HG03045 (cell line): ENCODE results near the gene NDFIP1.

Source experiments
- ATAC-seq: cut with Tn5 transposase; IDR thresholded peaks from one replicate; pipeline ENCODE4 v1.9.1; 2021; ENCODE audit warnings: mild to moderate bottlenecking, moderate library complexity; ENCODE audit not compliant: unreplicated experiment

The NDFIP1 gene

DNA sequence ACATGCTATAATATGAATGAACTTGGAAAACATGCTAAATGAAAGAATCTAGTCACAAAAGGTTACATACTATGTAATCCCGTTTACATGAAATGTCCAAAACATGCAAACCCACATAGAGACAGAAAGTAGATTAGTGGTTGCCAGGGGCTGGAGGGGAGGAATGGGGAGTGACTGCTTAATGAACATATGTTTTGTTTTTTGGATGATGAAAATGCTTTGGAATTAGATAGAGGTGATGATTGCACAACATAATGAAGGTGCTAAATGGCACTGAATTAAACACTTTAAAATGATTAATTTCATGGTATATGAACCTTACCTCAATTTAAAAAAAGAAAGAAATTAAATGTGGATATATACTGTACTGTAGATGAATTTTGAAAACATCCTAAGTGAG is 17.6 kb upstream of the NDFIP1 start:
- no peak for ATAC-seq

DNA sequence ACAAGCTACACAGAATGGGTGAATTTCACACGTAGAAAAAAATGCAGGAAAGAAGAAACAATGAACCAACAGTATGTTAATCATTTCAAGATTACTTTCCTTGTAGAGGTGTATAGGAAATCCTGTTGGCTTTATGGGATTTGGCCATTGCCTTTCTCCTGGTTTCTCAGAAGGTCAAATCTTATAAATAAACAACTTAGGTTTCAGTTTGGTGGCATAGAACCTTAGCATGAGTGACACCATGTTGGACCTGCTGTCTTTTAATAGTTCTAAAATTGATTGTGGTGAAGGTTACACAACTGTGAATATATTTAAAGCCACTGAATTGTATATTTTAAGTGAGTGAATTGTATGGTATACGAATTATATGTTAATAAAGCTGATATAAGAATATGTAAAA is 16.7 kb upstream of the NDFIP1 start:
- ATAC-seq = no peak

DNA sequence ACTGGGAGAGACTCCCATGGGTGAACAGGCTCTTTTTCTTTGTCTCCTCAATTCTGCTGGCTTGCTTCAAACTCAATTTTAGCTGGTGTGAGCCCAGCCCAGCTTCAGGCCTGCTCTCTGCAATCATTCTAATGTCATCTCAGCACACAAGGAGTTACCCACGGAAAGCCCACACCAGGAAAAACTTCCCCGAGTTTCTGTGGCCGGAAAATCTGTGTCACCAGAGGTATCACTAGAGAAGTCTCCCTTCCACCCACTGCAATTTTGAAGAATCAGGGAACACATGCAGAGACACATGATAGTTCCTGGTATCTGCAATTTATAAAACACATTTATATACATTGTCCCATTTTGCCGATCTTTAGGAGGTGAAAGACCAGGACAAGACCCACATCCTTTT is 13.5 kb upstream of the NDFIP1 start:
- no peak for ATAC-seq

GRCh38 chr5:142095651-142096330 is 12.8 kb upstream of the NDFIP1 start:
- ATAC-seq = no peak

DNA sequence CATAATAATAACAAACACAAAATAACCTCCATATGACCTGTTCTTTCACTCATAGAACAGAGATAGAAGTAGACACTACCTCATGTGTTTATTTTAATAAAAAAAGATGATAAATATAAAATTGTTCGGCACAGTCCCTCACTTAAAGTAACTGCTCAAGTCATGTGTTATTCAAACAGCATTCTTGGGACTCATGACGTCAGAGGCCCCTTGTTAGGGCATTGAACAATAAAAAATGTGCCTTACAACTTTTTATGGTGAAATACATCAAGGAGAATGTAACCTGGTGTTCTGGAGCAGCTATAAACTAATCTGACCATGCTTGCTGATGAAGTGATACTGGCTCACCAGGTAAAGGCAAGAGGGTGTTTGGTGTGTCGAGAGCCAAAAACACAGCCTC is 12.2 kb upstream of the NDFIP1 start:
- ATAC-seq = no peak

DNA sequence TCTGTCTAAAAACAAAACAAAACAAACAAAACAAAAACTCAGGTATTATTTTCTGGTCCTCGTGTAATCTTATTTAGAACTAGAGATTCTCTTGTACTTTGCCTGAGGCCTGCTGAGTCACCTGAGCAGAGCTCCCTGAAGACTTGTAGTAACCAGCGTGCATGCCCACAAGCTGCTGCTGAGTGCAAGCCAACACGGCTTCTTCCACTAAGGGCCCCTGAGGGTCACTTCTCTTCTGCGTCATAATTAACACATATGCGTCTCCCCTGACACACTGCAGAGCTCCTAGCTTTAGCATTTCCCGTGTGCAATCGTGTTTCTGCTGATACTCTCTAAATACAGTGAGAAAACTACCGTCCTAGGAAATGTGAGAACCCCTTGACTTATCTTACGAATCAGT is 10.9 kb upstream of the NDFIP1 start:
- no peak for ATAC-seq

GRCh38 chr5:142098275-142098674 is 10.3 kb upstream of the NDFIP1 start:
- no peak for ATAC-seq

- ATAC-seq = no peak
Measured at GRCh38 chr5:142098931-142099330, 9.6 kb upstream of the NDFIP1 start.

DNA sequence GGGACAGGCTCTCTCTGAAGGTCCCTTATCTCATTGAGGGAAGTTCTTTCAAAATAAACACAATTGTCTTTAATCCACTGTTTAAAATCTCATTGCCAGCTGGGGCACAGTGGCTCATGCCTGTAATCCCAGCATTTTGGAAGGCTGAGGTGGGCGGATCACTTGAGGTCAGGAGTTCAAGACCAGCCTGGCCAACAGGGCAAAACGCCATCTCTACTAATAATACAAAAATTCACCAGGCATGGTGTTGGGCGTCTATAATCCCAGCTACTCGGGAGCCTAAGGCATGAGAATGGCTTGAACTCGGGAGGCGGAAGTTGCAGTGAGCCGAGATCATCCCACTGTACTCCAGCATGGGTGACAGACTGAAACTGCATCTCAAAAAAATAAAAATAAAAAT is 8.3 kb upstream of the NDFIP1 start:
- no peak for ATAC-seq

- no peak for ATAC-seq
Measured at GRCh38 chr5:142102980-142103740, 5.4 kb upstream of the NDFIP1 start.

DNA sequence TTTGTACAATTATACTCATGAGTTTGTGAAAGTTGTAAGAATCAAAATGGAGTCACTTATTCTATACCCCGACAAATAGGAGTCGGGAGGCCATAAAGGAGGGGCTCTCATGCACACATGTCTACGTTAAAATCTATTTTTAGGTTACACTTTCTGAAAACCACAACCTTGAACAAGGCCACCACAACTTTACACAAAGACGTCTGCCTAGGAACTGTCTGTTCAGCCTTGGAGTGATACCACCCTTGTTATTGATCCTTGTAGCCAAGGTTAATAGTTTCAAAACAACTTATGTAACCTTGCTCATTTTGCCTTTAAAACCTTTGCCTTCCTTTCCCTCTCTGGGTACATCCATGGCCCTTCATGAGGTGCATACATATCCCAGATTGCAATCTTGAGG is 4.1 kb upstream of the NDFIP1 start:
- no peak for ATAC-seq

- no peak for ATAC-seq
Measured at GRCh38 chr5:142106061-142106460, 2.5 kb upstream of the NDFIP1 start.

DNA sequence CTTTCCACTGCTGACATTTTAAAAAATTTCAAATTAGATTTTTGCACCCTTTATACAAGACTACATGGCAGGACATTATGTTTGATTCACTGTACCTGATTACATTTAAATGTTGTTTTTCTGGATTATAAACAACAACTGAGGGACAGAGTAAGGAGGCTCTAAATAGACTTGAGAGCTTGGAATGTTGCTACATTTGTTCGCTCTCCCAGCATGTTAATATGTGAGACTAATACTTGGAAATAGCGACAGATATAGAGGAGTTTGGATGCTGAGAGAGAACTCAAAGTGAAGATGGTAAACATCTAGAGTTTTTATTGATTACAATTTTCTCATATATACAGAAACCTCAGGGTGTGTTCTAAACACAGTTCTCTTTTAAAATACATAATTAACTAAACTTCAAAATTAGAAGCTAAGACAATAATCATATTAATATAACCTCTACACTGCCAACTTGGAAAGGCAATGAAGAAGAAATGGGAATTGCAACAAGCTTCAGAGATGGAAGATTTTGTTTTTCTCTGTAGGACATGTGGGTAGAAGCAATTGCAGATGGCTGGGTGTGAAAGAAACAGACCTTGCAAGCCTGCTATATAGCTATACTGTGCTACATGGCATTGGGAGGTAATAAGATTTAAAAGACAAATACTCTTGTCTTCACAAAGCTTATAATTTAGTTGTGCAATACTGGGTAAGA is 1.4 kb upstream of the NDFIP1 start:
- ATAC-seq = no peak

- ATAC-seq = no peak
Measured at GRCh38 chr5:142107736-142108431, 695 bp upstream of the NDFIP1 start.

- ATAC-seq = no peak
Measured at GRCh38 chr5:142109331-142110045, 909 bp downstream of the NDFIP1 start.

DNA sequence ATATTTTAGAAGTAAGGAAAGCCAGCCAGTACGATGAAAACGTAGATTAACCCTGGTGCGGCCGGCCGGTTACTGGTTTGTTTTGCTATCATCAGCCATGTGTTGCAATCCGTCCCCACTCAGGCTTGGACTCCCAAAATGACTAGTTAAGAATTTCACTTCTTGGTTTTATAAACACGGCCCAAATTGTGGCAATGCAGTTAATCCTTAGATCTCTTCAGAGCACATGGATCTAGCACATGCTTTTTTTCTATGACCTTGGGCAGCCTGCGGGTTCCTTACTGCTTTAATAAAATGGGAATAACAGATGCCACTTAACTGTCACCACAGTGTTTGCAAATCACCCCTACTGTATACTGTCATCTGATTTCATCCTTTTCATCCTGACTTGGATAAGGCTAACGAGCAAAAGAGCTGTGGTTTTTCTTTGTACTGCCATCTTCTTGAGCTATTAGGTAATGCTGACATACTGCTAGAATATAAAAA is 1.5 kb downstream of the NDFIP1 start:
- ATAC-seq = no peak

DNA sequence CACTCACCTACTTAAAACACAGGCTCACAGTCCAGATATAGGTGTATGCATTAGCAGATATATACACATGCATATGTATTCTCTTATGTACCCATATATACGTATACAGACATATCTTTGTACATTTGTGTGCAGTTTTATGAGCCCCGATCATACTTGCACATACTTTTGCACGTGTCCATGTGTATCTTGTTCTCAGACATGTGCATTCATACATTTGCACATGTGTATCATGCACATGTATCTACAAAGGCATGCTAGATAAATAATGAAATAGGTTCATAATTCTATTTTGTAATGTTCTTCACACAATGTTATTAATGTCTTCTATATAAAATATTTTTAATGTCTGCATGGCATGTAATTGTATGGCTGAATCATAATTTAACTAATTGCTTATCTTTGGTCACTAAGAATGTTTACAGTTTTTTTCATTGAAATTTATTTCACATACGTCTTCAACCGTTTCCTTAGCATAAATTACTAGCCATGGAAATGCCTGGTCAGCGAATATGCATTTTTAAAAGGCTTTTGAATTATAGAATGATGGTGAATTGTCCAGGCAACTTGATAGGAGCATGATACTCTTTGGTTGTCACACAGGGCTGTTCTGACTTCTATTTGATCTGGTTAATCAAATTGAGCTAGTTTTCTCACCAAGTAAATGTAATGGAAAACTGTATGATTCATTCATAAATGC is 2.6 kb downstream of the NDFIP1 start:
- no peak for ATAC-seq

GRCh38 chr5:142114687-142115086 is 6.1 kb downstream of the NDFIP1 start:
- no peak for ATAC-seq

DNA sequence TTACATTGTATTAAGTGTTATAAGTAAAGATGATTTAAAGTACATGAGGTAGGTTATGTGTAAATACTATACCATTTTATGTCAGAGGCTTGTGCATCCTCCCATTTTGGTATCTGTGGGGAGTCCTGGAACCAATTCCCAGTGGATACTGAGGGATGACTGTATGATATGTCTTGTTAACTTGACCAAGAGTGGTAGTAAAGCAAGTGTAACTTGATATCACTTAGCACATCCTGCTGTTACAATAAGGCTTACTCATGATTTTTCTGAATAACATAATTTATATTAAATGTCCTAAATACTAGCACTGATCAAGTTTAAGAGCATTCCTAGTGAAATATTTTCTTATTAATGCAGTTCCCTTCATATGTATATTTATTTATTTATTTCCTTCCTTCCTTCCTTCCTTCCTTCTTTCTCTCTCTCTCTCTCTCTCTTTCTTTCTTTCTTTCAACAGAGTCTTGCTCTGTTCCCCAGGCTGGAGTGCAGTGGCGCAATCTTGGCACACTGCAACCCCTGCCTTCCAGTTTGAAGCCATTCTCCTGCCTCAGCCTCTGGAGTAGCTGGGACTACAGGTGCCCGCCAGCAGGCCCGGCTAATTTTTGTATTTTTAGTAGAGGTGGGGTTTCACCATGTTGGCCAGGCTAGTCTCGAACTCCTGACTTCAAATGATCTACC is 7.5 kb downstream of the NDFIP1 start:
- ATAC-seq = no peak
